ENCODE measurements around the gene PACRGL.

GRCh38 chr4:20681271-20681670 lies 19.0 kb upstream of the PACRGL start:
- TF ChIP-seq CTCF (IDR thresholded peaks at IDR 0.05), result no peak
- TF ChIP-seq POLR2A (IDR thresholded peaks at IDR 0.05), result no peak
